Middle frontal gyrus (tissue), 1 donor: ENCODE measurements around the gene ZBED4.

Source experiments
- DNase-seq: peaks from one replicate; pipeline ENCODE4 v3.0.0-alpha.2; 2015; ENCODE audit warnings: low spot score; ENCODE audit errors: extremely low spot score

ZBED4 gene

GRCh38 chr22:49918911-49919881, 65.6 kb downstream of the ZBED4 start:
- no peak for DNase-seq

- DNase-seq, result no peak
Observed at GRCh38 chr22:49920859-49921258, 67.2 kb downstream of the ZBED4 start.

DNA sequence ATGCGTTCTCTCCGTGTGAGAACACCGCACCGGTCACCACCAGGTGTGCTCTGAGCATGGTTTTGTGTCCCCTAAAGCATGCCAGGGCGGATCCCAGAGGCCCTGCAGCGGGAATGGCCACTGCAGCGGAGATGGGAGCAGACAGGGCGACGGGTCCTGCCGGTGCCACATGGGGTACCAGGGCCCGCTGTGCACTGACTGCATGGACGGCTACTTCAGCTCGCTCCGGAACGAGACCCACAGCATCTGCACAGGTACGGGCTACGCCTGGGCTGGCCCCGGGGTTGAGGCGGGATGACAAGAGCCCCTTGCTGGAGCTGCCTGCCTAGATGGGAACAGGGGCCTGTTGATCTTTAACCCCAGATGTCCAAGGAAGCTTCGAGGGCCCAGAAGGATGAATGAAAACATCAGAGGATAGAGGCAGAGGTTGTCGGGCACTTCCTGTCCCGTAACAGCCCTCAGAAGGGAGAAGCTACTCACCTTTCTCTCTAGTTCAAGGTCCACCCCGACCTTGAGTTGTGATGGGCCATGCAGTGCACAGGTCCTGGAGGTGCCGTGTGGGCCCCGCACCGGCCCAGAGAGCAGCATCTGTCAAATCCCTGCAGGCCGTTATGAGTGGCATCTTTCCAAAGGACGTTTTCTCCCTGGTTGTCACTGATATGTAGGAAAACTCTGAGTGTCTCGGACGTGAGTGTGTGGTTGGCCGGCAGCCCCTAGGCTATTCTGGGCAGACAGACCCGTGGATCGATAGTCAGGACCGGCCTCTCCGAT, 68.0 kb downstream of the ZBED4 start:
- DNase-seq, result no peak

- DNase-seq, result no peak
Observed at GRCh38 chr22:49922484-49922883, 68.8 kb downstream of the ZBED4 start.

- DNase-seq, result no peak
Observed at GRCh38 chr22:49922926-49923325, 69.3 kb downstream of the ZBED4 start.

DNA sequence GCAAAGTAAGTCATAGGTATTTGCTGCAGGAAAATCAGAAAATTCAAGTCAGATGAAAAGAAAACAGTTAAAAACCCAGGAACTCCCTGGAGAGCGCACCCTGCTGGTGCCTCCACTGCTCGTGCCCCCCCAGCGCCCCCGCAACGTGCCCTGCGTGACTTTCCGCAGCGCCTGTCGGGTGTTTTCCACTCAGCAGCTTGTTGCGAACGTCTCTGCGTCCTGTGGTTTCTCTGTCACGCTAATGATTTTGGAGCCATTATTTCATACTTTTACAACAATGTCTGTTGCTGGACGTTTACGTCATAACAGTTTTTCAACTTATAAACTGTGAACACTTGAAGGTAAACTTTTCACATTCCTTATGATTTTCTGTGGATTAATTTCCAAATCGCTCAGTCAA, 69.8 kb downstream of the ZBED4 start:
- DNase-seq, result no peak

DNA sequence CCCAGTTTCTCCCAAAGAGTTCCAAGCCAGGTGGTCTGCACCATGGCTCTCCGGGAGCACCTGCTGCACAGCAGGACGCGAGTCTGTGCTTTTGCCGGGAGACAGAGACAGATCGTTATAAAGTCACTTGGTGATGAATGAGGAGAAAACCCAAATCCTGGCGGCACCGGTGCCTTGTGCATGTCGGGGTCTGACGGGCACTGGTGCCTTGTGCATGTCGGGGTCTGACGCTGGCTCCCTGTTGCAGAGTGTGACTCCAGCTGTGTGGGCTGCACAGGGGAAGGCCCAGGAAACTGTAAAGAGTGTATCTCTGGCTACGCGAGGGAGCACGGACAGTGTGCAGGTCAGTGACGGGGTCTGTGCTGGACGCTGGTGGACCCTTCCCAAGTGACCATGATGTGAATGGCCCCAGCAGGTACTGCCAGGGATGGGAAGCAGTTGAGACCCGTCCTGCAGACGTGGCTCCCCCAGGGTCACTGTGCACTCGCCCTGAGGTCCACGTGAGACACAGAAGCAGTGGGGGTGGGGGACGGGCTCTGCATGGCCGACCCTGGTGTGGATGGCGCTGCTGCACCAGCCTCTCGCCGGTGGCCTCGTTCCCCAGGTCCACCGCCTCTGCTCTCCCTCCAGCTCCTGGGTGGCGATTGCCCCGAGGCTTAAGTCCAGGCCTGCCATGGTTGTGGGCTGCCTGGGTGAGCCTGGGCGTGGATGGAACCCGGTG, 70.6 kb downstream of the ZBED4 start:
- DNase-seq, result no peak

DNA sequence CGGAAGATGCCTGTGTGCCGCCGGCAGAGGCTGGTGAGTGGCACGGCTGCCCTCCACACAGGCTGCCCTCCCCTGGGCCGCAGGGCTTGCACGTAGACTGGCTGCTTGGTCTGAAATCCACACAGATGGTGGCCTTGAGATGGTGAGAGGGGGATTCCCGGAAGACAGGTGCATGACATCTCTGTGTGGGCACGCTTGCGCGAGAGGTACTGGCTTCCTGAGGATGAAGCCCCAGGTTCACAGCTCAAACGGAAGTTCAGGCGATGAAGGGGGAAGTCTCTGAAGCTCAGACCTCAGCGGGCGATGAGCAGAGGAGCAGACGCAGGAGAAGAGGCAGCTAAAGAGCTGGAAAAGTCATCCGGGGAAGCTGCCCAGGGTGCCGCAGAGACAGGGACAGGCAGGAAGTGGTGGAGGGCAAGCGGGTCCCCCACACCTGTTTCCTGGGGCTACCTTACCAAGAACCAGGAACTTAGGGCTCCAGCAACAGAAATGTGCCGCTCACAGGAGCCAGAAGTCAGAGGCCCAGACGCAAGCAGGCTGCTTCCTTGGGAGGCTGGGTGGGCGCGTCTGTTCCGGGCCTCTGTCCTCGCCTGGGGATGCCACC, 72.0 kb downstream of the ZBED4 start:
- DNase-seq, result no peak

DNA sequence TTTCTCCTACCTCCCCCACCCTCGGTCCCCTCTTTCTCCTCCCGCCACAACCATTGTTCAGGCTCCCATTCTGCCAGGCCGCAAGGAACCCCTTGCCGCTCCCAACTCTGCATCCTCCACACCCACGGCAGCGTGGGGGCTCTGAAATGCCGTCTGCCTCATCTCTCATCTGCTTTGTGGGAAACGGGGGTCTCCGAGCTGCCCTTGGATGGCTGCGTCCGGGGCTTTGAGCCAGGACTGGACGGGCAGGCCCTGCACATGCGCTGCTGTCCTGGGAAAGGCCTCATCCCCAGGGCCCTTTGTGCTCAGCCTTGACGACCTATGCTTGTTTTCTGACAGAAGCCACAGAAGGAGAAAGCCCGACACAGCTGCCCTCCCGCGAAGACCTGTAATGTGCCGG, 73.3 kb downstream of the ZBED4 start:
- DNase-seq, result no peak

GRCh38 chr22:49927483-49928184, 74.0 kb downstream of the ZBED4 start:
- no peak for DNase-seq

DNA sequence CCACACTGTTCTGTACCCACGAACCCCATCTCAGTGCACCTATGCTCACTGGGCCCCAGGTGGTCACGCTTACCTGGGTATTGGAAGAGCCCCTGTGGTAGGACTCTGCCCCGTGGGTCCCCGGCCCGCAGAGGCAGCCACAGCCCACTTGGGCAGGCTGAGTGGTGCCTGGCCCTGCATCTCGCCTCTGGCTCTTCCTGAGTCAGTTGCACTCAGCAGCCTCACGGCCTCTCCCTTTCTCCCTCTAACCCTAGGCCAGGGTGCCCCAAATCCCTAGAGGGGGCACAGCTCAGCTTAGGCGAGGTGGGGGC, 74.5 kb downstream of the ZBED4 start:
- DNase-seq, result no peak

DNA sequence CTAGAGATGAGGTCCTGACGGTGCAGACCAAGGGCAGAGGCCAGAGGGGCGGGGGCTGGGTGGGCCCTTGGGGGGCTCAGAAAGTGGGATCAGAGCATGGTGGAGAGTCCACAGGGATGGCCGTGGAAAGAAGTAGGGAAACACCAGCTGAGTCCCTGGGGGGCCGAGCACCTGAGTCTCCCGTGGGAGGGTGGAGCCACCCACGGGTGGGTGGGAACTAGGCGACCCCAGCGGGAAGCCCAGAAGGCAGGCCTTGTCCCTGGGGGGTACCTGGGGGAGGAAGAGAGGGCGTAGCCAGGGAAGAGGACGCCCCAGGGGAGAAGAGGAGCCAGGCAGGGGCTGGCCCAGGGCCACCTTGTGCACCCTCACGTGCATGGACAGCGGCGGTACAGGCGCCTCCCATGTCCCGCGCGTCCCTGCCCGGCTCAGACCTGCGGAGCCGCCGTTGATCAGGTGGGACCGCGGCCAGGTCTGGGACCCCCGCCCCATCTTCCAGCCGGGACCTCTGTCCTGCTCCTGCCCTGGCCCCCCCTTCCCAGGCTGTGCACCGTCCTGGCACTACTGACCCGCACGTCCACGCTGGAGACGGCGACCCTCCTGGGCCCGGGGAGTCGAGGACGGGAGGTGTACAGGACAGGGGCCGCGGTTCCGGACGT, 75.0 kb downstream of the ZBED4 start:
- DNase-seq, result no peak

DNA sequence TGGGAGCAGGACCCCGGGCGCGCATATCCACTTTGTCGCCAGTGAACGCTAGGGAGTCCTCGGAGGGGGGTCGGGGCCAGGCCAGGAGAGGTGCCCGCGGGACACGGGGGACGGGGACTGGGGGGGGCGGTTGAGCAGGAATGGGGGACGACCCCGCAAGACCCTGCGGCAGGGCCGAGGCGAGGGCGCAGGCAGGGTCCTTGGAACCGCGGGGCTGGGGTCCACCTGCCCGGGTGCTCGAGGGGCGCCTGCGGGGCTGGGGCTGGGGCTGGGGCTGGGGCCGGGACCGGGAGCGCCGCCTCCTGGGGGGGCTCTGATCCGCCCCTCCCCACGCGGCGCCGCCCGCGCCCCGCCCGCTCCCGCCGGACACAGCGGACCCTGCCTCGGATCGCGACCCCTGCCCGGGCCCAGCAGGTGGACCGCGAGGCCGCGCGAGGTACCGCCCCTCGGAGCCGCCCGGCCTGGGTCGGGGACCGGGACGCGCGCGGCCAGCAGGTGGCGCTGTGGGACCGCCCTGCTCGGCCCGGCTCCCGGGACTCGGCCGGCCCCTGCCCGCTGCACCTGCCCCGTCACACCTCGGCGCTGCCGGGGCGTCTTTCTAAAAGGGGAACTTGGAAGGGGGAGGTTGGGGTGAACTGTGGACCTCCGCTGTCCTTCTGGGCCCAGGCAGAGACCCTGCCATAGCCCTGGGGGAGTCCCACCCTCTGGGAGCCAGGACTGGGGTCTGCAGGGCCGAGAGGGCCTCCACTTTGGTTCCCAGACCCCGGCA, 75.8 kb downstream of the ZBED4 start:
- no peak for DNase-seq

- no peak for DNase-seq
Observed at GRCh38 chr22:49929994-49930575, 76.4 kb downstream of the ZBED4 start.

- peak; percentile 55 for DNase-seq
Observed at GRCh38 chr22:49930596-49931412, 77.2 kb downstream of the ZBED4 start.

GRCh38 chr22:49933236-49934159, 79.9 kb downstream of the ZBED4 start:
- no peak for DNase-seq

DNA sequence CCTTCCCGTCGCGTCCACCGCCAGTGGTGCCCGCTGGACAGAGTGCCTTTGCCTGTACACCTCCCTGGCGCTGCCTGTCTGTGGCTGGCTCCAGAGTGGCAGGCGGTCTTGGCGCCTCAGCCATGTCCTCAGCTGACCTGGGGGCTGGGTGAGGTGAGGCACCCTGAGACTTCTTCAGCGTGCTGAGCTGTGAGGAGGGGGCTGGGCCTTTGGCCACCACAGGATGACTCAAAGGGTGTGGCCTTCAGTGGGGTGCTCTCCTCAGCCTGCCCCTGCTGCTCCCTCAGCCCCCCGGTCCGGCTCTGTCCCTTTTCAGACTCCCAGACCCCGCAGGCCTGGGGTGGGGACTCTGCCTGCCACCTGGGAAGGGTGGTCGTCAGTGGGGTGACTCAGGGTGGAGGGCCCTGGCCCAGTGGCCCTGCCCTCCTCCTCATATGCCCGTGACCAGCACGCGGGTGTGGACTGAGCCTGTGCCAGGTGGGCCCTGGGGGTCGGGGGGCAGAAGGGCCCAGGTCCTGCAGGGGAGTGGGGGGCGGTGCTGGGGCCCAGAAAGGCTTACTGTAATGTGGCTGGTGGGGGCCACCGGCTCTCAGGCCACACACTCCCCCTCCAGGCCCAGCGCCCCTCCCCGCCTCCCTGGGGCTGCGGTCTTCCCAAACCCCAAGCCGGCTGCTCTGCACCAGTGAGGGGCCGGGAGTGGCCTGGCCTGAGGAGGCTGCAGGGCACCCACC, 80.7 kb downstream of the ZBED4 start:
- no peak for DNase-seq
